ENCODE data around the gene SEPTIN2. TPM values are rescaled to one million over a fixed set of nuclear protein-coding genes. Genes with fewer than 3 reads are reported as not detected.
A peak's percentile ranks its signal among the peaks of the same experiment; 100 is the strongest.
"Not testable (repeated sequence)": the region's sequence is repeated elsewhere in the genome, so short reads cannot be mapped to it uniquely, and the experiment has no call there.

SEPTIN2 gene
- total RNA-seq, 2 experiments from 2014 or later, result 198 to 275 TPM

DNA sequence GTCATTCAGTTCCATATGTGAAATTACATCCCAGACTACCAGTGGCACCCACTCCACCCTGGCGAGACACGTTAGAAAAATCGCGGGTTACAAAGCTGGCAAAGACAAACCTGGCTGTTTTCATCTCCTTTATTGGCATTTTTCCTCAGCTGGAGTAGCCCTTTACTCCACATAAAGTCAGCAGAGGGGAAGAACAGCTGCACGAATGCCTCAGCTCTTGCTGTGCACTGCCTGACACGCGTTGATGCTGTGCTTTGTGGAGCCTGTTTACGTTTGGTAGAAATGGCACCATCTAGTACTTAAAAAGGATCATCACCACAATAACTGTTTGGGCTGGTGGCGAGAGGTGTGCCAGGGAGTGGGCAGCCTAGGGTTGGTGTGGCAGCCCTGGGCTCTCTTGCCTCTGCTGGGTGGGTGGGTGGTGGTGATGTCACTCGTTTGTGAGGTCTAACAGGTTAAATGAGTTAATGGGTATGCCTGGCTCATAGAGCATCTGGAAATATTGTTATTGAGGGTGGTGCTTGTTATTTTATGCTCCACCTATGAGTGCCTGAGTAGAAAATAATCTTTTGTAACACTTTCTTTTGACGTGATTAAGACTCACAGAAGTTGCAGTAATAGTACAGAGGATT lies 56.8 kb downstream of the SEPTIN2 start:
- no peak overlapping the region for H2AFZ ChIP-seq (ENCODE audit: low read length)
- no peaks in the 10 kb centered on the region for H3K9me2 ChIP-seq (ENCODE audit: insufficient read depth, low read length)
- intact Hi-C loops (cut with micrococcal nuclease; ENCODE audit: unreplicated experiment), result loop anchor here (5.0 kb wide), 1 partner anchor 70 kb away; no protein-coding TSS in a partner anchor
- no TSS peak for BruUV-seq (replicated peaks)
- peaks cover 28% of the 10 kb centered on the region; the same call in 1 of the 2 replicates for H3K79me2 ChIP-seq (ENCODE audit: insufficient read depth, low read depth, low read length)
- ChIA-PET POLR2A (interaction anchor here (0.6 to 2.5 kb wide), 3 partner anchors 14 to 58 kb away, joined by 3 to 15 read pairs (median 6); partner anchors contain the start of genes HDLBP and SEPTIN2), CTCF (ENCODE audit: unreplicated experiment) (no interaction called here)
- peaks cover 75% of the 10 kb centered on the region for H3K4me1 ChIP-seq (ENCODE audit: insufficient read depth, low read length, poor library complexity, severe bottlenecking)
- DNase-seq (ENCODE audit: low spot score), result no peak
- H3K9me3 ChIP-seq (ENCODE audit: low read length), result no peaks in the 10 kb centered on the region
- 0 out of 2 replicates have a peak, but pooled peaks cover 3% of the 10 kb centered on the region for H4K20me1 ChIP-seq (ENCODE audit: insufficient read depth, low read length)
- TF ChIP-seq, protein P1, sequence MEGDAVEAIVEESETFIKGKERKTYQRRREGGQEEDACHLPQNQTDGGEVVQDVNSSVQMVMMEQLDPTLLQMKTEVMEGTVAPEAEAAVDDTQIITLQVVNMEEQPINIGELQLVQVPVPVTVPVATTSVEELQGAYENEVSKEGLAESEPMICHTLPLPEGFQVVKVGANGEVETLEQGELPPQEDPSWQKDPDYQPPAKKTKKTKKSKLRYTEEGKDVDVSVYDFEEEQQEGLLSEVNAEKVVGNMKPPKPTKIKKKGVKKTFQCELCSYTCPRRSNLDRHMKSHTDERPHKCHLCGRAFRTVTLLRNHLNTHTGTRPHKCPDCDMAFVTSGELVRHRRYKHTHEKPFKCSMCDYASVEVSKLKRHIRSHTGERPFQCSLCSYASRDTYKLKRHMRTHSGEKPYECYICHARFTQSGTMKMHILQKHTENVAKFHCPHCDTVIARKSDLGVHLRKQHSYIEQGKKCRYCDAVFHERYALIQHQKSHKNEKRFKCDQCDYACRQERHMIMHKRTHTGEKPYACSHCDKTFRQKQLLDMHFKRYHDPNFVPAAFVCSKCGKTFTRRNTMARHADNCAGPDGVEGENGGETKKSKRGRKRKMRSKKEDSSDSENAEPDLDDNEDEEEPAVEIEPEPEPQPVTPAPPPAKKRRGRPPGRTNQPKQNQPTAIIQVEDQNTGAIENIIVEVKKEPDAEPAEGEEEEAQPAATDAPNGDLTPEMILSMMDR (conservative IDR thresholded peaks at IDR 0.05; ENCODE audit: low read length), result no peak
- no peak for TF ChIP-seq EZH2phosphoT487 (IDR thresholded peaks at IDR 0.05; ENCODE audit: borderline replicate concordance, low read depth, low read length)
- H3K4me2 ChIP-seq (ENCODE audit: low read length), result peak overlapping the region; percentile 73
- peaks cover 21% of the 10 kb centered on the region for H3K36me3 ChIP-seq (ENCODE audit: insufficient read depth, low read length)
- no peak overlapping the region for H3K4me3 ChIP-seq (ENCODE audit: low read depth, low read length, poor library complexity, severe bottlenecking)
- peak overlapping the region; percentile 73 for H3K27ac ChIP-seq (ENCODE audit: low read depth, low read length, poor library complexity, severe bottlenecking)

- Histone ChIP-seq H3K36me3 (ENCODE audit: insufficient read depth, low read length) (peaks cover 21% of the 10 kb centered on the region), H4K20me1 (ENCODE audit: insufficient read depth, low read length) (0 out of 2 replicates have a peak, but pooled peaks cover 3% of the 10 kb centered on the region), H3K4me1 (ENCODE audit: insufficient read depth, low read length, poor library complexity, severe bottlenecking) (peaks cover 68% of the 10 kb centered on the region), H3K4me2 (ENCODE audit: low read length) (peak overlapping the region; percentile 73), H3K27ac (ENCODE audit: low read depth, low read length, poor library complexity, severe bottlenecking) (peak overlapping the region; percentile 73), H3K9me2 (ENCODE audit: insufficient read depth, low read length) (no peaks in the 10 kb centered on the region), H2AFZ (ENCODE audit: low read length) (no peak overlapping the region), H3K79me2 (ENCODE audit: insufficient read depth, low read depth, low read length) (peaks cover 18% of the 10 kb centered on the region; the same call in 1 of the 2 replicates), H3K4me3 (ENCODE audit: low read depth, low read length, poor library complexity, severe bottlenecking) (no peak overlapping the region), H3K9me3 (ENCODE audit: low read length) (no peaks in the 10 kb centered on the region)
- no peak for TF ChIP-seq EZH2phosphoT487 (IDR thresholded peaks at IDR 0.05; ENCODE audit: borderline replicate concordance, low read depth, low read length)
- TF ChIP-seq, protein P1 (conservative IDR thresholded peaks at IDR 0.05; ENCODE audit: low read length), result no peak
- intact Hi-C loops (cut with micrococcal nuclease; ENCODE audit: unreplicated experiment), result loop anchor here (5.0 kb wide), 1 partner anchor 69 kb away; no protein-coding TSS in a partner anchor
- CTCF ChIA-PET (ENCODE audit: unreplicated experiment), result no interaction called here
- peak; percentile 48 for DNase-seq (ENCODE audit: low spot score)
- BruUV-seq (replicated peaks), result no TSS peak
- POLR2A ChIA-PET, result interaction anchor here (0.5 to 2.2 kb wide), 3 partner anchors 10 to 74 kb away, joined by 3 to 9 read pairs (median 4); no protein-coding TSS in a partner anchor
These were observed 57.7 kb downstream of the SEPTIN2 start for GRCh38 chr2:241373446-241373845.

DNA sequence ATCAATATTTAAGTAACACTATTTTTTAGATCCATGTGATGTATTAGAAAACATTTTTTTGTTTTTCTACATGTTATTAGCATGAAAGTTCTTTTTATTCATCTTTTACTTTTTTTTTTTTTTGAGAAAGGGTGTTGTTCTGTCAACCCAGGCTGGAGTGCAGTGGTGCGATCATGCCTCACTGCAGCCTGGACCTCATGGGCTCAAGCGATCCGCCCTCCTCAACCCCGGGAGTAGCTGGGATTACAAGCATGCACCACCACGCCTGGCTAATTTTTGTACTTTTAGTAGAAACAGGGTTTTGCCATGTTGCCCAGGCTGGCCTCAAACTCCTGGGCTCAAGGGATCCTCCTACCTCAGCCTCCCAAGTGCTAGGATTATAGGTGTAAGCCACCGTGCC lies 58.2 kb downstream of the SEPTIN2 start:
- H4K20me1 ChIP-seq (ENCODE audit: insufficient read depth, low read length); H3K9me2 ChIP-seq (ENCODE audit: insufficient read depth, low read length); H3K9me3 ChIP-seq (ENCODE audit: low read length); DNase-seq (ENCODE audit: low spot score); H2AFZ ChIP-seq (ENCODE audit: low read length); H3K4me3 ChIP-seq (ENCODE audit: low read depth, low read length, poor library complexity, severe bottlenecking); CTCF ChIA-PET (ENCODE audit: unreplicated experiment): not testable (repeated sequence)
- intact Hi-C loops (cut with micrococcal nuclease; ENCODE audit: unreplicated experiment), result loop anchor here (5.0 kb wide), 1 partner anchor 68 kb away; no protein-coding TSS in a partner anchor
- Histone ChIP-seq H3K36me3 (ENCODE audit: insufficient read depth, low read length) (peaks cover 21% of the 10 kb centered on the region), H3K27ac (ENCODE audit: low read depth, low read length, poor library complexity, severe bottlenecking) (peak overlapping the region; percentile 73), H3K4me1 (ENCODE audit: insufficient read depth, low read length, poor library complexity, severe bottlenecking) (peaks cover 63% of the 10 kb centered on the region), H3K4me2 (ENCODE audit: low read length) (peak overlapping the region; percentile 73; the same call in 1 of the 2 replicates), H3K79me2 (ENCODE audit: insufficient read depth, low read depth, low read length) (peaks cover 14% of the 10 kb centered on the region; the same call in 1 of the 2 replicates)
- POLR2A ChIA-PET, result interaction anchor here (1.3 to 3.2 kb wide), 3 partner anchors 10 to 15 kb away, joined by 3 to 11 read pairs (median 9); no protein-coding TSS in a partner anchor
- TSS peak; percentile 8 for BruUV-seq (replicated peaks)

All from OCI-LY7 (cell line).